ENCODE measurements around the gene DHX8. TPM values are rescaled to one million over a fixed set of nuclear protein-coding genes. Genes with fewer than 3 reads are reported as not detected.
"Not testable (repeated sequence)": the region's sequence is repeated elsewhere in the genome, so short reads cannot be mapped to it uniquely, and the experiment has no call there.

The DHX8 gene
- total RNA-seq, 1 donor from 2014 or later, result 48.2 TPM

- no peak for DNase-seq (ENCODE audit: low read depth in 2 of 2)
Measured at GRCh38 chr17:43461185-43461584, 22.6 kb upstream of the DHX8 start.

DNA sequence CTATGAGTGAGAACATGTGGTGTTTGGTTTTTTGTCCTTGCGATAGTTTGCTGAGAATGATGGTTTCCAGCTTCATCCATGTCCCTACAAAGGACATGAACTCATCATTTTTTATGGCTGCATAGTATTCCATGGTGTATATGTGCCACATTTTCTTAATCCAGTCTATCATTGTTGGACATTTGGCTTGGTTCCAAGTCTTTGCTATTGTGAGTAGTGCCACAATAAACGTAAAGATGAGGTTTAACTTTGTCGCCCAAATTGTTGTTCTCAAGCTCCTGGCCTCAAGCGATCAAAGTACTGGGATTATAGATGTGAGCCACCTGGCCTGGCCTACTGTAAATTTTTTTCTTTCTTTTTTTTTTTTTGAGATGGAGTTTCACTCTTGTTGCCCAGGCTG, 21.2 kb upstream of the DHX8 start:
- not testable (repeated sequence) for DNase-seq (ENCODE audit: low read depth in 2 of 2)

DNA sequence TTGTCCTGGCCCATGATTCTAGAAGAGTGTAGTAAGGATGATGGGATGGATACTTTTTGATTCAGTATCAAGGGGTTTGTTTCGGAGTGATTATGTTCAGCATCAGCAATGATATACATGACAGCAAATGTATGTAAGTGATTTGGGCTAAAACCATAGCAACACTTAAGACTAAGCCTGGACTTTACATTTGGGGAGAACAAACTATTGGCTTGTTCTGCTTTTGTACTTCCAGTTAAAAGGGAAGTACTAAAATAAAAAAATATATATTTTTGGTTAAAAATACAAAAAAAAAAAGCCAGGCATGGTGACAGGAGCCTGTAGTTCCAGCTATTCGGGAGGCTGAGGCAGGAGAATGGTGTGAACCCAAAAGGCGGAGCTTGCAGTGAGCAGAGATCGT, 20.5 kb upstream of the DHX8 start:
- DNase-seq (ENCODE audit: low read depth in 2 of 2), result no peak

GRCh38 chr17:43464046-43464445, 19.7 kb upstream of the DHX8 start:
- no peak for DNase-seq (ENCODE audit: low read depth in 2 of 2)

GRCh38 chr17:43465049-43465448, 18.7 kb upstream of the DHX8 start:
- DNase-seq (ENCODE audit: low read depth in 2 of 2), result no peak

DNA sequence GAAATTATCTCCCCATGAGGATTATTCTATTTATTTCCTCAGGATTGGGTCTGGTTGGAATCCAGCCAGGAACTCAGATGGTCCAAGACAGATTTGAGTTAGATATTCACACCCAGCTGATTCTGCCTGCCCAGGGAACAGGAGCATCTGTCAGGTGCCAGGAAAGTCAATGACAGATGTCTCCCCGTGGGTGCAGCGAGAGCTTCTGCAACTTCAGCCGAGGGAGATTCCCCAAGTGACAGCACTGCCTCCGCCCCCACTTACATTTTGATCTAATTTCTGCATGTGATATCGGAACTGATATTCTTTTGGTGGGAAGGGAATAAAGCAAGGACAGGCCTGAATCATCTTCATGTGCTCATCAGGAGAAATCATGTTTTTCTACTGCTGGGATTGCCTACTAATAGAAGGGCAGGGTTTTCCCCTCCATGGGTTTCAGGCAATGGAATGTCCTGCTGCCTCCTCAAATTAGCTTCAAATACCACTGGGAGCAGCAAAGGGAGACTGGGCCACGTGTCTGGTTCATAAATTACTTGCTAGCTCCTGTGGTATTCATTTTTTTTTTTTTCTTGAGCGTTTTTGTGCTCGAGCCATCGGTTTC, 15.7 kb upstream of the DHX8 start:
- DNase-seq (ENCODE audit: low read depth in 2 of 2), result no peak

DNA sequence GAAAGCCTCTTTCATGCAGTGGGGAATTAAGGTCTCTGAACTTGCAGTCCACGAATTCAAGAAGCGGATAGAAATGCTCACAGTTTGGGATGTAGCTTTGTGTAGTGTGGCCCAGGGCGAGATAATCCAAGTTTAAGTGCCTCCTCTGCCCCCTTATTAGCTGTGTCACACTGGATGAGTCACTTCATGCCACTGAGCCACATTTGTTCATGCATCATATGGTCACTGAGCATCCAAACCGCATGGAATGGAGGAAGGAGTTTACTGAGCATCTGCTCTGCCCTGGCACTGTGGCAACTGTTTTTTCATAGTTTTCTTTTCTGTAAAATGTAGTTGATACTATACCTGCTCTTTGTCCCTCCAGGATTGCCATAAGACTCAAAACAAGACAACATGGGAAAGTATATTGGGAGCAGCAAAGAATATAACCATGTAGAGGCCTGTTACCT, 15.1 kb upstream of the DHX8 start:
- peak in 1 of 2 donors; percentile 6 for DNase-seq (ENCODE audit: low read depth in 2 of 2)

DNA sequence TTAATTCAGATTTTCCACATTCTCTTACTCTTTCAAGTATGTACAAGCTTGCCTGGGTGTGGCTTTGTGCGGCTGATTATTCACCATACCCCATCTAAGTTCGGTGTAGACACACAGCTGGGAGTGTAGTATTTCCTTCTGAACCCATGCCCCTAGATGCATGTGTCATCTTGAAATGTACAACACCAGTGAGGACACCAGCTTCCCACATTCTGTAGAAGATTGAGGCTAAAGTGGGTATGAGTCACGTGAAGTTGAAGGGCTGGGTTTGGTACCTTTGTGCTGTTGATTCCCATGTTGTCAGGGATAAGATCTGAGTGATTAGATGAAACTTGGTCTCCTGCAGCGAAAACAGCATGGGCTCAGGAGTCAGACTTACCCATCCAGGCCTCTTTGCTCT, 14.6 kb upstream of the DHX8 start:
- DNase-seq (ENCODE audit: low read depth in 2 of 2), result peak in 1 of 2 donors; percentile 21

GRCh38 chr17:43471585-43472160, 12.1 kb upstream of the DHX8 start:
- no peak for DNase-seq (ENCODE audit: low read depth in 2 of 2)

DNA sequence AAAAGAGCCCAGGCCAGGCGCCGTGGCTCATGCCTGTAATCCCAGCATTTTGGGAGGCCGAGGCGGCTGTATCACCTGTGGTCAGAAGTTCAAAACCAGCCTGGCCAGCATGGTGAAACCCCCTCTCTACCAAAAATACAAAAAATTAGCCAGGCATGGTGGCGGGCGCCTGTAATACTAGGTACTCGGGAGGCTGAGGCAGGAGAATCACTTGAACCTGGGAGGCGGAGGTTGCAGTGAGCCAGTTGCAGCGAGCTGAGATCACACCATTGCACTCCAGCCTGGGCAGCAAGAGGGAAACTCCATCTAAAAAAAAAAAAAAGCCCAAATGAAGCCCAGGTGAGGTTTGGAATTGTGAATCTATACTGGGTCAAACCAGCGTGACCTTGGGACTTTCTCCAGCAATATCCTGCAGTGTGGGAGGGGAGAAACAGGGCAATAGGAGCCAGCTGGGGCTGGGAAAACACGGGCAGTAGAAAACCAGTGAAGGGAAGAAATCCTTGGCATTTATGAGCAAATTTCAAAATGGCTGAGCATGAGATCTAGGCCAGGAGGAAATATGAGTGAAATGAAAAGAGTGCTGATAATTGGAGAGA, 8.2 kb upstream of the DHX8 start:
- DNase-seq (ENCODE audit: low read depth in 2 of 2), result no peak

DNA sequence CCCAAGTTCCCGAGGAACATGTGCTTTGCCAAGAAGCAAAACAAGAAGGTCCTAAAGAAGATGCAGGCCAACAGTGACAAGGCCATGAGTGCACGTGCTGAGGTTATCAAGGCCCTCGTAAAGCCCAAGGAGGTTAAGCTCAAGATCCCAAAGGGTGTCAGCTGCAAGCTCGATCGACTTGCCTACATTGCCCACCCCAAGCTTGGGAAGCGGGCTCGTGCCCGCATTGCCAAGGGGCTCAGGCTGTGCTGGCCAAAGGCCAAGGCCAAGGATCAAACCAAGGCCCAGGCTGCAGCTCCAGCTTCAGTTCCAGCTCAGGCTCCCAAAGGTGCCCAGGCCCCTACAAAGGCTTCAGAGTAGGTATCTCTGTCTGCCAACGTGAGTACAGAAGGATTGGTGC, 7.5 kb upstream of the DHX8 start:
- DNase-seq (ENCODE audit: low read depth in 2 of 2), result not testable (repeated sequence)

DNA sequence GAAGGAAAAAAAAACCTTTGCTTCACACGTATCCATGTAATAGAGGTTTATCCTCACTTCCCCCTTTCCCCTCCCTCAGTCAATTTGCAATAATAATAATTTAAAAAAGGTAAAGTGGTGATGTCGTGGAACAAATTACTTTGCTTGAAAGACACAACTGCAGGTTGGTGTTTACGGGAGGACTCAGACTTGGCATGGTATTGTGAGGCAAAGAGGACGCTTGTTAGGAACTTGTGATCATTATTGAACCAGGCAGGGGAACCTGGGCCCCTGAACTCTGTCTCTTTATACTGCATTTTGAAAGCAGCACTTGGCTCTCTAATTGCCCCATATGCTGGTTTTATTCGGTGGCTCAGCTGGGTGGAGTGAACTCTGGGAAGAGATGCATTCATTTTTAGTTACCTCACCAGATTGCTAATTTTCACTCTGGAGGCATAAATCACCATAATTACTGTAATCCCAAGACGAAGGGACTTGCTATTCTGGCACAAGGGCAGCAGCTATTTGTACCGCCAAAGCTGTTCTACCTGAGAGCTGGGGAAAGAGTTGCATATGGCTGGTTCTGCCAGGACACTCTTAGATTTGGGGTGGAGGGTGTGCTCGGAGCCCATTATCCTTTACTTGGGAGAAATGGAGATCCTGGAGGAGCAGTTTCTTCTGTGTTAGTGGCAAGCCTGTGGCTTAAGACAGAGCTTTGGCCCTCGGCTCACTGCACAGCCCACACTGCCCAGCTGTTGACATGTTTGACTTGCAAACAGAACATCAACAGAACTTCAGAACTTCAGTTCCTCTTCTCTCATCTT, 5.7 kb upstream of the DHX8 start:
- DNase-seq (ENCODE audit: low read depth in 2 of 2), result no peak

- no peak for DNase-seq (ENCODE audit: low read depth in 2 of 2)
Measured at GRCh38 chr17:43479948-43480347, 3.8 kb upstream of the DHX8 start.

DNA sequence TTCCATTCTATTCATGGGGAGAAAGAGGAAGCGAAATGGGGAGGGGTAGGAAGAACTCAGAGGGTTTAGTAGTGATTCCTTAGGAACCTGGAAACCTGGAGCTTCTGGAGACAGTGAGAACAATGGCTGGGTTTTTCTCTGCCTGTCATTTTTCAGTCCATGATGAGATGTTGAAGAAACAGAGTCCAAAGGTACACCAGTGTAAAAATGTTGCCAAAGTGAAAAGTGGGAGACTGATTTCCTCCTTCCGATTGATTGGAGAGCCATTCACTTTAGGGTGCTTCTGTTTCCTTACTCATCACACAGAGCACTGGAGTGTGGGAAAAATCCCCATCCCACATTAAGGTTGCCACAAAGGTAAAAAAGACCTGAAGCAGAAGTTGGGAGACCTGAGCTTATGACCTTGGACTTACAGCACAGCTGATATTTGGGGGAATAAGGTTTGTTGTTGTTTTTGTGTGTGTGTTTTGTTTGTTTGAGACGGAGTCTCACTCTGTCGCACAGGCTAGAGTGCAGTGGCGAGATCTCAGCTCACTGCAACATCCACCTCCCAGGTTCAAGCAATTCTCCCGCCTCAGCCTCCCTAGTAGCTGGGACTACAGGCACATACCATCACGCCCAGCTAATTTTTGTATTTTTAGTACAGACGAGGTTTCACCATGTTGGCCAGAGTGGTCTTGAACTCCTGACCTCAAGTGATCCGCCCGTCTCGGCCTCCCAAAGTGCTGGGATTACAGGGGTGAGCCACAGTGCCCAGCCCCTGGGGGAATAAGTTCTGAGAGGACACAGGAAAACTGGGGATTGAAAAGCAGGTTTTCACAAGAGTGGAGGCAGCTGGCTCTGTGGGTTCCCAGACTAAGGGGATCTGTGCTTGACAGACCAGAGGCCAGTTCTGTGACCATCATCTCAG, 1.4 kb upstream of the DHX8 start:
- DNase-seq (ENCODE audit: low read depth in 2 of 2), result no peak

DNA sequence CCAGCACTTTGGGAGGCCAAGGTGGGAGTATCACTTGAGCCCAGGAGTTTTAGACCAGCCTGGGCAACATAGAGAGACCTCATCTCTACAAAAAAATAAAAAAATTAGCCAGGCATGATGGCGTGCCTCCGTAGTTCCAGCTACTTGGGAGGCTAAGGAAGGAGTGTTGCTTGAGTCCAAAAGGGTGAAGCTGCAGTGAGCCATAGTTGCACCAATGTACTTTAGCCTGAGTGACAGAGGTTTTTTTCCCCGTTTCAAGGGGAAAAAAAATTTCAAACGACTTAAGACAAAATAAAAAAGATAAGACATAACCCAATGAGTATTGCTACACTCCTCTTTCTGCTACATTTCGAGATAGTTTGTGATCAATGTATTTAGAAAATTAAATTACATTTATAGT, 6.8 kb downstream of the DHX8 start:
- no peak for DNase-seq (ENCODE audit: low read depth in 2 of 2)

- DNase-seq (ENCODE audit: low read depth in 2 of 2), result not testable (repeated sequence)
Measured at GRCh38 chr17:43509440-43509839, 25.7 kb downstream of the DHX8 start.

DNA sequence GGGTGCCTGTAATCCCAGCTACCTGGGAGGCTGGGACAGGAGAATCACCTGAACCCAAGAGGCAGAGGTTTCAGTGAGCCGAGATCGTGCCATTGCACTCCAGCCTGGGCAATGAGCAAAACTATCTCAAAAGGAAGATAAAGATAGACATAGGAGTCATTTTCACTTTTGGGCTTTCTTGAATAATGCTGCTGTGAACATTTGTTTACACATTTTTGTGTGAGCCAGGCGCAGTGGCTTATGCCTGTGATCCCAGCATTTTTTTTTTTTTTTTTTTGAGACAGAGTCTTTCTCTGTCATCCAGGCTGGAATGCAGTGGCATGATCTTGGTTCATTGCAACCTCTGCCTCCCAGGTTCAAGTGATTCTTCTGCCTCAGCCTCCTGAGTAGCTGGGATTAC, 27.4 kb downstream of the DHX8 start:
- not testable (repeated sequence) for DNase-seq (ENCODE audit: low read depth in 2 of 2)

DNA sequence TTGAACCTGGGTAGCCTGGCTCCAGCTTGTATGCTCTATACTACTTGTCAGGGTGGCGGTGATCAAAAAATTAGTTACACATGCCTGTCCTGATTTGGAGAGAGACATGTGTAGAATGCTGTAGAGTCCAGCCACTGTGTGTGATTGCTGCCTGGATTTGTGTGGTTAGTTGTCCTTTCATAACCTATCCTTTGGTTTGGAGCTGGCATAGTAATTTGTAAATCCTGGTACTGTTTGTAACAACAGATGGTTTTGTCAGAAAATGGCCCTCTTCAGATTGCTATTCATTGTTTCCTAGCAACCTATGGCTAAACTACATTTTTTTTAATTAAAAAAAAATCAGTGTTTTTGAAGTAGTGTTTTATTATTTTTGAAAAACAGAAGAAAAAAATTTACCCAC, 31.9 kb downstream of the DHX8 start:
- DNase-seq (ENCODE audit: low read depth in 2 of 2), result no peak

DNA sequence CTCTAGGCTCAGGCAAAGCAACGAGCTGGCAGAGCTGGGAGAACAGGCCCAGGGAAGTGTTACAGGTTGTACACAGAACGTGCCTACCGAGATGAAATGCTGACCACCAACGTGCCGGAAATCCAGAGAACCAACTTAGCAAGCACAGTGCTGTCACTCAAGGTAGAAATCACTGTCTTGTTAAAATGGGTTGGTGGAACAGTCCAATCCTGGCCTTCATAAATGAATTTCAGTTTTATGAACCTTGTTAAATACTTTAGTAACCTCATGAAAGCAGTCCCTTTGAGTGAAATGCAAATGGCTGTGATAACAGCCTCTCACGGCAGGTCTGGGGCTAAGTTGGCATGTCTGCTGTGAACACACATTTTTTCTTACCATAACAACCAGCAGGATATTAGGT, 33.4 kb downstream of the DHX8 start:
- peak; percentile 22 to 32 for DNase-seq (ENCODE audit: low read depth in 2 of 2)

DNA sequence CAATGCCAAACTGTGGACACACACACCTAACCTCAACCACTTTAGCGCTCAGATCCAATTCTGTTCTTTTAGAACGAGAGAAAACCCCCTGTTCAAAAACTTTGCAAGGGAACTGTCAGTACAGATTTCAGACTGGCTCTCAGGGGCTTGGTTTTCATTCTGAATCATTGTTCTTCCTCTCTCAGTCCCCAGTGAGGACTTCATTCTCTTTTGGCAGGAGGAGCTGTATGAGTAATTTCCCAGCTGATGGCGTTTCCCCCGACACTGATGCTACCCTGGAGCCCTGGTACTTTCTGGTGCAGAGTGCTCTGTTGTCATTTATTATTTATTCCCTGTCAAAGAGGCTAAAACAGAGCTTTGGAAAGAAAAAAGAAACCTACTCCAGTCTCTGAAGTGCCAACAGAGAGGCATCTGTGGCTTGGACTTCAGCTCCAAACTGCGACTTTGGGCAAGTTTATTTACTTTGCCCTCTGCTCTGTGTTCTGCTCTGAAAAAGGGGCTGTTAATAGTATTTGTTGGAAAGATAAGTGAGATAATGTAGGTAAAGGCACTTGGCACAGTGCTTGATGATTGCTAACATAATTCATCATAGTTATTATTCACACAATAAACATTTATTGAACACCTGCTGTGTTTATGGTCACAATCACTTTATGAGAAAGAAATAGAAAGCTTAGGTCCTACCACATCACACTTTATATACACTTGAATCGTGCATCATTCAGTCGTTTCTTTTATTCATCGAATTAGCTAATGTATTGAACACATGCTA, 34.0 kb downstream of the DHX8 start:
- DNase-seq (ENCODE audit: low read depth in 2 of 2), result peak; percentile 75 to 84

DNA sequence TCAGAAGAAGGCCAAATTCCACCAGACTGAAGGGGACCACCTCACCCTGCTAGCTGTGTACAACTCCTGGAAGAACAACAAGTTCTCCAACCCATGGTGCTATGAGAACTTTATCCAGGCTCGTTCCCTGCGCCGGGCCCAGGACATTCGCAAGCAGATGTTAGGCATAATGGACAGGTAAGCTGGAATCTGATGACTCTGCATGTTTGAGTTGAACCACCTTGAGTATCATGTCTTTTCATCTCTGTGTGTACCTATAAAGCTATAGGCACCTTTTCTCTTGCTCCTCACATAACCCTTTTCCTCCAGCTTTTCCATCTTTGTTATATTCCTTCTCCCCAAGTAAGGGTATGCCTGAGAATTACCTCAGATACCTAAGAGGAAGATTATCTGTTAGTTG, 37.6 kb downstream of the DHX8 start:
- no peak for DNase-seq (ENCODE audit: low read depth in 2 of 2)
